LoVo (cell line): Measurements from ENCODE around the gene MAST1.
A peak's percentile ranks its signal among the peaks of the same experiment; 100 is the strongest.
"Not testable (repeated sequence)": the region's sequence is repeated elsewhere in the genome, so short reads cannot be mapped to it uniquely, and the experiment has no call there.

Experiments used
- DNase-seq: peaks from one replicate; pipeline ENCODE4 v3.0.0-alpha.2; 2016; ENCODE audit warnings: low spot score

Gene MAST1

GRCh38 chr19:12800923-12801465 lies 37.3 kb upstream of the MAST1 start:
- no peak for DNase-seq

DNA sequence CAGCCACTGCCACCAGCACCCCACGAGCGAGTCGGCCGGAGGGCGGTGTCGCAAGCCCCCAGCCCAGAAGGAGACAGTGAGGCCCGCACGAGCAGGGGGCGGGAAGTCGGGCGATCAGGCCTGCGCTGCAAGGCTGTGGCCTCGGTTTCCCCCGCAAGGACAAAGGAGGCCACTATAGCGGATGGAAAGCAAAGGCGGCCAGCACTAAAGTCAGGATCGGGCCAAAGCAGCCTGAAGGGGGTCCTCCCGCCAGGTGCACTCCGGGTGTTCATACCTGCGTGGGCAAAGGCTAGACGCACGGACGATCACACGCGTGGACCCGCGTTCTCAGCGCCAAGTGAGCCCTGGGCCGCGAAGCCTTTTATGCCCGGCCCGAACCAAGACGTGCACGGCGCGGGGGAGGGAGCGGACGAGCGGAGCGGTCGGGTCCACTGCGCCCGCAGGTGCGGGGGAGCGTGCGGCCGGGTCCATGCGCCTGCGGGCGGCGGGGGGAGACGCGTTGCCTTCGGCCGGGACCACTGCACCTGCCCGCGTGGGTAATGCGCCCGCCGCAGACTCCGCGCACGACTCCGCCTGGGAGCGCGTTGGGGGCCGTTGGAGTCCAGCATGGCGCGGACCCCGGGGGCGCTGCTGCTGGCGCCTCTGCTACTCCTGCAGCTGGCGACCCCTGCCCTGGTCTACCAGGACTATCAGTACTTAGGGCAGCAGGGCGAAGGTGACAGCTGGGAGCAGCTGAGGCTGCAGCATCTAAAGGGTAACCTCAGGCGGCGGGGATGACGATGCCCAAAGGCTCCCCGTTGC lies 36.6 kb upstream of the MAST1 start, which contains the start of the genes PRDX2 and THSD8:
TSS of gene PRDX2 (minus strand) at position 335 of the 801 bp plus-strand sequence. CDS start 539 bp downstream, outside the sequence.
TSS of gene THSD8 (plus strand) at position 604 of the 801 bp plus-strand sequence. CDS start at position 607, 3 bp downstream.
- DNase-seq = peak; percentile 84

- DNase-seq = no peak
Measured at GRCh38 chr19:12802267-12803106, 35.8 kb upstream of the MAST1 start.

GRCh38 chr19:12804051-12804450 lies 34.3 kb upstream of the MAST1 start:
- DNase-seq = no peak

- DNase-seq = peak; percentile 92
Measured at GRCh38 chr19:12806242-12807081, 31.9 kb upstream of the MAST1 start, which contains the start of gene RNASEH2A. Gene RNASEH2A (plus strand): TSS chr19:12806584. CDS start chr19:12806674, 90 bp downstream.

DNA sequence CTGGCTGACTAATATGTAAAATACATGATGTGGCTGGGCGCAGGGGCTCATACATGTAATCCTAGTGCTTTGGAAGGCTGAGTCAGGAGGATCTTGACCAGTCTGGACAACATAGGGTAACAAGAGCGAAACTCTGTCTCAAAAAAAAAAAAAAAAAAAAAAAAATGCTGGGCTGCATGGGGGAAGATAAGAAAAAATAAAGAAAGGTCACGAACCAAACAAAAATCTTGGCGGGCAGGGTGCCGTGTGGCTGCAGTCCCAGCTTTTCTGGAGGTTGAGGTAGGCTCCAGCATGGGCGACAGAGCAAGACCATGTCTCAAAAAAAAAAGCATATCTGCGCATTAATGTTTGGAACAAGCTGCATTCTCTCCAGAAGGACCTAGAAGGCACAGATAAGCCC lies 23.2 kb upstream of the MAST1 start:
- no peak for DNase-seq

- DNase-seq = not testable (repeated sequence)
Measured at GRCh38 chr19:12817188-12817587, 21.1 kb upstream of the MAST1 start.

DNA sequence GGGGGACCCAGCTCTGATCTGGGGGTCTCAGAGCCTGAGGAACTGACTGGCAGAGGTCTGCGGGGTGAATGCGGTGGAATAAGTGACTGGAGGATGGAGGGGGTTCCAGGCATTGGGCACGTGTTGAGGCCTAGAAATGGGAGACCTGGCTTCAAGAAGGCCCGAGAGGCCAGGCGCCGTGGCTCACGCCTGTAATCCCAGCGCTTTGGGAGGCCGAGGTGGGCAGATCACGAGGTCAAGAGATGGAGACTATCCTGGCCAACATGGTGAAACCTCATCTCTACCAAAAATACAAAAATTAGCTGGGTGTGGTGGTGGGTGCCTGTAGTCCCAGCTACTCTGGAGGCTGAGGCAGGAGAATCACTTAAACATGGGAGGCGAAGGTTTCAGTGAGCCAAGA lies 20.5 kb upstream of the MAST1 start:
- not testable (repeated sequence) for DNase-seq

DNA sequence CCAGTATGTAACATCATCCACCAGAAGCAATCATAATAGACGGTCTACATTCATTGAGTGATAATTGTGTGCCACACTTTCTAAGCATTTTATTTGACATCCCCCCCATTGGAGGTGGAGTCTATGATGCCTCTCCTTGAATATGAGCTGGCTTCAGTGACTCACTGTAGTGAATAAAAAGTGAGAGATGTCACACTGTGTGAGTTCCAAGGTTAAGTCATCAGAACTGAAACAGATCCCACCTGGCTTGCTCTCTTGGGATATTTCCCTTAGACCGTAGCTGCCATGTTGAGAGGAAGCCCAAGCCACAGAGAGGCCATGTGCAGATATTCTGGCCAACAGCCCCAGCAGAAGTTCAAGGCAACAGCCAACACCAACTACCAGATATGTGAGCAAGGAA lies 16.6 kb upstream of the MAST1 start:
- no peak for DNase-seq

- DNase-seq = no peak
Measured at GRCh38 chr19:12825254-12826131, 12.8 kb upstream of the MAST1 start.

- no peak for DNase-seq
Measured at GRCh38 chr19:12828494-12828893, 9.8 kb upstream of the MAST1 start.

DNA sequence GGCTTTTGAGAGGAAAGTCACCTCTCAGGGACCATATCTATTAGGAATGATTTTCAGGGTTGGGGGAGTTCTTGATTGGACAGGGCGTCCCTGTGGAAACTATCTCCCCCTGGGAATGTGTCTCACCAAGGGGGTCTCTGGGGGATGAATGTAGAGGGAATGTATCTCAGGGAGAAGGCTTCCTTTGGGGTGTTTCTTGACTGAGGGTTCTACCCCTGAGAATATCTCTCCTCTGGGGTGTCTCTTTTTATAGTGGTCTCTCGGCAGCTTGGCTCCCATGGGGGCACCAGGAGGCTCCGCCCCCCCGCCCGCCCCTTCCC lies 4.9 kb upstream of the MAST1 start:
- DNase-seq = no peak

DNA sequence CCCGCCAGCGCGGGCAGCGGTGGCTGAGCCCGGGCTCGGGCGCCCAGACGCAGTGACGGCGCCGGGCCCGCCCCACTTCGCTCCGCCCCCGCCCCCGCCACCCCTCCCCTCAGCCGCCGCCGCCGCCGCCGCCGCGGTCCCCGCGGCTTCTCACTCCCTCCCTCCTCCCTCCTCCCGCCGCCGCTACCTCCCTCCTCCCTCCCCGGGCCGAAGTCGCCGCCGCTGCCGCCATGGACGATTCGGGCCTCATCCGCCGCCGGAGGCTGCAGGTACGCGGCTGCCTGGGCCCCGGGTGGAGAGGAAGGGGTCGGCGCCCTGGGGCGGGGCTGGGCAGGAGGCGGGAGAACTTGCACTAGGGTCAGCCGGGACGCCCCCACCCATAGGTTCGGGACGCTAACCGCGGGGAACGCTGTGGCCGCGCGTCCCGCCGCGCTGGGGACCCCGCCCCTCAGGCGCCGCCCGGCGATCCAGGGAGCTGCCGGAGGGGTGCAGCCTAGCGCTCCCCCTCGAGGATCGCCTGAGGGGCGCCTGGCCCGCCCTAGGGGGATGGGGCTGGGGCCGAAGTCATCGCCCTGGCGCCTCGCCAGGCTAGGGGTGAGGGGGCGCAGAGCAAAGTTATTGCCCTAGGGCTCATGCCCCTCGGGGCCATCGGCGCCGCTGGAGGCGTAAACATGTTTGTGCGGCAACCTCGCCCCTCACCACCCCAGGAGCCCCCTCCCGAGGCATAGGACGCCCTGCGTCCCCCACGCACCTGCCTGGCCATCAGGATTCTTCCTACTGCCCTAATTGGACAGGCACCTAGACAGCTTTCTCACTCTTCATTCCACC lies 4.4 kb upstream of the MAST1 start:
- peak; percentile 53 for DNase-seq

DNA sequence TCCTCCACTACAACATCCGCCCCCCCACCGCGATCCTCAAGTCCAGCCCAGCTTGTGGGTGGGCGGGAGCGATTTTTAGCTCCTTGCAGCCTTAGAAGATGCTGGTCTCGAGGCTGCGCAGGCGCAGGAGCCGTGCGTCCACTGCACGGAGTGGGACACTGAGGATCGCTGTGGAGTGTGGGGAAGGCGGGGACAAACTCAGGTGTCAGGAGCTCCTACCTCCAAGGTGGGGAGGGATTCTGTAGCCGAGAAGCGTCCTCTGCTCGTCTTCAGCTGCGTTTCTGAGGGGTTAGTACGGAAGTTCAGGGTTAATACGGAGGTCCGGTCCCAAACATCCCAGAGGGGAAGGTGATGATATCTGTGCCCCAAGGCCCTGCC lies 3.8 kb upstream of the MAST1 start, which contains the start of gene RTBDN:
TSS of gene RTBDN (minus strand) at position 14 of the 378 bp plus-strand sequence. CDS start 4,600 bp downstream, outside the sequence.
- no peak for DNase-seq

DNA sequence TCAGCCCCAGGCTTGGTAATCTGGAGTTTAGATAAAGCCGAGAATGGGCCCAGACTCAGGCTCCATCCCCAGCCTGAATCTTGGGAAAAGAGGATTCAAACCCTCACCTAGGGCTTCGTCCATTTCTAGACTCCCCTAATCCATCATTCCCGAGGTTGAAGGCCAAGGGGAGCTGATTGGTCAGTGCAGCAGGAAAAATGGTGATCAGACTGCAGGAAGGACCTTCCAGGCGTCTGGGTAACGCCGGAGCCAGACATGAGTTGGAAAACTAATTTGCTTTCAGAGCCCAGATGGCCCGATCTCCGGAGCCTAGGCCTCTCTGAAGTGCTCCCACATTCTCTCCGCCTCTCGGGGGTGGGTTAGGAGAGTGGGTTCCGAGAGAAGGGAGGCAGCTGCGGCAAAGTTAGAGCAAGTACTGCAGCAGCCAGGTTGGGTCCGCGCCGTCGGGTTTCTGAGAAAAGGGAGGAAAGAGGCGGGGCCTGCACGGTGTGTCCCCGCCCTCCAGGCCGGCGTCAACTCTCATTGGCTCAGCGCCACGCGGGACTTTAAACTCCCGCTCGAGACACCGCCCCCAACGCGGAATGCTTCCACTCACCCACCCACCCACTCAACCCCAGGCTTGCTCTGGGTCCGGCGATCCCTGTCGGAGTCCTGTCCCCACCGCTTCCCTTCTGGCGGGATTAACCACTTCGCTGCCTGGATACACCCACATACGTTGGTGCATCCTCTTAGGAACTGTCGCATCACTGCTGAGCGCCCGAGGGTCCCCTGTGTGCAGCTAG lies 3.1 kb upstream of the MAST1 start:
- DNase-seq = no peak

GRCh38 chr19:12836529-12836863 lies 1.8 kb upstream of the MAST1 start:
- no peak for DNase-seq

DNA sequence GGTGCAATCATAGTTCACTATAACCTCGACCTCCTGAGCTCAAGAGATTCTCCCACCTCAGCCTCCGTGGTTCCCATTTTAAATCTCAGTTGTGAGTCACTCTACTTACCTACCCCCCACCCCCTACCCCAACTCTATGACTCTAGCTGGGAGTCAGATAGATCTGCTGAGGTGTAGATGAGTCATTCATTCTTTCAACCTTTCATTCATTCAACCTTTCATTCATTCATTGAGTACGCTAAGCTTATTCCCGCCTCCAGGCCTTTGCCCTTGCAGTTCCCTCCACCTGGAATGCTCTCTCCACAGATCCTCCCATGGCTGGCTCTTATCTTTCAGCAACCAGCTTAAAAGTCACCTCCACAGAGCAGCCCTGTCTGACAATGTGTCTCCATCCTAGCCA lies 1.1 kb upstream of the MAST1 start:
- no peak for DNase-seq

DNA sequence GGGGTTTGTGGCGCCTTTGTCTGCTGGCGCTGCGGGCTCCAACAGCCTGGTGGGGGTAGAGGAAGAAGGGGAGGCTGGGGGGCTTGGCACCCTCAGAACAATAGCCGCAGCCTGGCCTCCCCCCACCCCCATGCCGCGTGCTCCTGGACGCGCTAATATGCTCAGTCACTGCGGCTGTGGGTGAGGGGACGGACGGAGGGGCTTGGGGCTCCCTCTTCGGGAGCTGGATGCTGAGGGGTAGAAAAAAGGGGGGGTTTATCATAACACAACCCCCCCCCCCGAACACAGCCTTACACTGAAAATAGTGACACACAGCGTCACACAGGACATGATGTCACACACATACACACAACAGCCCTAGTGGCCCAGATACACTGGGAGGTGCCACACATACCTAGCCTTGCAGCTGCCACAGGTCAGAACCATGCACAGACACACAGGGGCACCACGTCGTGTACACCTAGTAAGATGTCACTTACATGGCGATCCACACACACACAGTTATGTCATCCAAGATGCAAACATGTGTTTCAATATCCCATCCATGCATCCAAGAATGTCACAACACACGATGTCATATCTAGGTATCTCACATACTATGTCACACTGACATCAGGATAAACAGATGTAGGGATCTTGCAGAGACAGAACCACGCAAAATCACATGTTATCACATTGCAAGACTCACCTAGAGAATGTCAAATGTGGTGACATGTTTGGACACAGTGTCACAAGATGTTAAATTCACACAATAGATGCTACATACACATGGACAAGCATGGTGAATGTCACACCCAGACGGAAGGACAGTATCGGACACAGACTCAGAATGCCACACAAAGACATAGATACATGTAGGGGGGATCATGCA lies 806 bp downstream of the MAST1 start:
- no peak for DNase-seq
